Astrocyte (in vitro differentiated cells and primary cell): Measurements from ENCODE around the gene RPE65. TPM values are rescaled to one million over a fixed set of nuclear protein-coding genes. Genes with fewer than 3 reads are reported as not detected.

ENCODE experiments used
- DNase-seq: peaks from one replicate; pipeline ENCODE4 v3.0.0-alpha.2; 2010; ENCODE audit warnings: low read depth
- FAIRE-seq: peaks from 2 replicates; lab custom pipeline; 2011; peaks lifted over from hg19 to GRCh38; lab: Jason Lieb, UNC
- H2AFZ ChIP-seq: 2 replicates; pipeline ENCODE4 v1.6.0; 2012; ENCODE audit warnings: low read depth, low read length, inconsistent platforms
- H3K27ac ChIP-seq: 2 replicates; pipeline ENCODE4 v1.5.1; 2011; ENCODE audit warnings: low read depth, low read length, inconsistent platforms
- H3K27me3 ChIP-seq: 2 replicates; pipeline ENCODE4 v1.6.0; 2011; ENCODE audit warnings: low read length, inconsistent platforms; ENCODE audit not compliant: insufficient read depth
- H3K36me3 ChIP-seq: 2 replicates; pipeline ENCODE4 v1.5.1; 2011; ENCODE audit warnings: low read length, inconsistent platforms; ENCODE audit not compliant: insufficient read depth
- H3K4me1 ChIP-seq: 2 replicates; pipeline ENCODE4 v1.5.1; 2011; ENCODE audit warnings: low read length, inconsistent platforms; ENCODE audit not compliant: insufficient read depth
- H3K4me2 ChIP-seq: 2 replicates; pipeline ENCODE4 v1.6.0; 2012; ENCODE audit warnings: low read length, inconsistent platforms
- H3K4me3 ChIP-seq: 2 replicates; pipeline ENCODE4 v1.5.1; 2011; ENCODE audit warnings: low read depth, mild to moderate bottlenecking, low read length, inconsistent platforms; ENCODE audit not compliant: insufficient read depth
- H3K79me2 ChIP-seq: 2 replicates; pipeline ENCODE4 v1.6.0; 2012; ENCODE audit warnings: mild to moderate bottlenecking, low read length, inconsistent platforms; ENCODE audit not compliant: insufficient read depth
- H3K9ac ChIP-seq: 2 replicates; pipeline ENCODE4 v1.6.0; 2012; ENCODE audit warnings: mild to moderate bottlenecking, low read length, inconsistent platforms
- H3K9me3 ChIP-seq: 2 replicates; pipeline ENCODE4 v1.5.1; 2012; ENCODE audit warnings: low read depth, mild to moderate bottlenecking, low read length, inconsistent platforms; ENCODE audit not compliant: insufficient read depth
- H4K20me1 ChIP-seq: 2 replicates; pipeline ENCODE4 v1.6.0; 2012; ENCODE audit warnings: low read length, inconsistent platforms; ENCODE audit not compliant: insufficient read depth
- H3K27ac Mint-ChIP-seq: one replicate; pipeline ENCODE4 v1.8.0; 2021; ENCODE audit warnings: mild to moderate bottlenecking, mixed read lengths; ENCODE audit not compliant: unreplicated experiment
- H3K27me3 Mint-ChIP-seq: one replicate; pipeline ENCODE4 v1.8.0; 2021; ENCODE audit warnings: low read depth, mixed read lengths; ENCODE audit not compliant: unreplicated experiment
- H3K36me3 Mint-ChIP-seq: one replicate; pipeline ENCODE4 v1.8.0; 2021; ENCODE audit warnings: low read depth, mixed read lengths; ENCODE audit not compliant: unreplicated experiment
- H3K4me1 Mint-ChIP-seq: one replicate; pipeline ENCODE4 v1.8.0; 2021; ENCODE audit warnings: low read depth, mixed read lengths; ENCODE audit not compliant: unreplicated experiment
- H3K4me3 Mint-ChIP-seq: one replicate; pipeline ENCODE4 v1.8.0; 2021; ENCODE audit warnings: mild to moderate bottlenecking, moderate library complexity, mixed read lengths; ENCODE audit not compliant: unreplicated experiment
- H3K9me3 Mint-ChIP-seq: one replicate; pipeline ENCODE4 v1.8.0; 2021; ENCODE audit warnings: mild to moderate bottlenecking, mixed read lengths; ENCODE audit not compliant: unreplicated experiment
- EZH2 ChIP-seq: IDR thresholded peaks from 2 replicates; pipeline ENCODE4 v1.6.1; 2012; ENCODE audit warnings: mild to moderate bottlenecking, low read length, inconsistent platforms; ENCODE audit not compliant: insufficient read depth
- total RNA-seq: library from RNA; stranded (reverse); gene quantifications from 2 replicates; pipeline ENCODE4 v1.2.1, GENCODE V29; 2021
- TF ChIP-seq, protein P1 (sequence below): IDR thresholded peaks from 2 replicates; pipeline ENCODE4 v1.5.1; 2011; ENCODE audit warnings: low read depth, mild to moderate bottlenecking, inconsistent platforms, low read length, moderate library complexity; ENCODE audit not compliant: insufficient read depth

Gene RPE65
- total RNA-seq, 1 donor from 2014 or later: 0.27 TPM

DNA sequence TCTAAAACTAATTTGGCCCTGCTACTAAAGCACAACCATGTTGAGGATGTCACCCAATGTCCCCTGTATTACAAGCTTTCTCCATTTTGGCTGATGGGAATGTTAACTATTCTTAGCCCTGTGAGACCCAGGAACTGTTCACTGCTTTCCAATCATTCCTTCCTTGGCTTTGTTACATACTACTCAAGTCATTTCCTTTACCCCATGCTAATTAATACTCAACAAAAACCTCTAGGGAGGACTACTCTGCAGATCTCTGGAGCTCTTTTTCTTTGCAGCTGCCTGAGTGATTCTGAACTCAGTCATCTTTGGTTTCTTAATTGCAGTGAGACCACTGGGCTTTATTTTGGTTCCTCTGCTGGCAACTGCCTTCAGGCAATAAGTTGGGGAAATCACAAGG, 23.3 kb upstream of the RPE65 start:
- no peaks in the 10 kb centered on the region for H4K20me1 ChIP-seq
- no peaks in the 10 kb centered on the region for H3K27me3 ChIP-seq
- H3K36me3 ChIP-seq: peaks cover 2% of the 10 kb centered on the region
- Mint-ChIP-seq H3K4me3 (no peak overlapping the region), H3K27me3 (no peaks in the 10 kb centered on the region), H3K27ac (no peak overlapping the region), H3K36me3 (no peaks in the 10 kb centered on the region), H3K9me3 (no peaks in the 10 kb centered on the region), H3K4me1 (no peaks in the 10 kb centered on the region)
- no peak overlapping the region for H2AFZ ChIP-seq
- H3K4me3 ChIP-seq: no peak overlapping the region
- TF ChIP-seq EZH2: no peak
- H3K27ac ChIP-seq: no peak overlapping the region
- no peak overlapping the region for H3K9ac ChIP-seq
- H3K9me3 ChIP-seq: no peaks in the 10 kb centered on the region
- no peak overlapping the region for H3K4me2 ChIP-seq
- FAIRE-seq (no peak), DNase-seq (no peak)
- no peaks in the 10 kb centered on the region for H3K79me2 ChIP-seq
- no peaks in the 10 kb centered on the region for H3K4me1 ChIP-seq

DNA sequence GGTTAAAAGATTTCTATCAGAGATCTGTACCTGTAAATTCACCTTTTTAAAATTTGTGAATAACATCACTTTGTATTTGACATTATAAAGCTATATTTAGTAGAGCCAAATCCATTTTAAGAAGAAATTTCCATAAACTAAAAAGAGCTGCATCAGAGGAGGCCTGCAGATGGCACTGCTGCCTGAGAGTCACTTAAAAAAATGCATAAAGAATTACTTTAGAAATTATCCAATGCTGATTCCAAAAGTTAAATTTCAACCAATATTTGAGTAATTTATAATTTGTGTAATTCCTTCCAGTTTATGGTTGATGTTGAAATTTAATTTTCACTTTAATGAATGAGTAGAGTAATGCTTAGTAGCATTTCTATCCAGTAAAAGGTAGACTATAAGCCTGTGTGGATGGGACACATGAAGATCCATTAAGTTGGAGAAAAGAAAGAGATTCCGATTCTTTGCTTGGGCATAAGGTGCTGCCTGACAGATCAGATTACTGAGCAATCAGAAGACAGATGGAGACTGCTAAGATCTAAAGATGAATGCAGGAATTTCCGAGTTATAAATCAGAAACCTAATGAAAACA, 20.7 kb upstream of the RPE65 start:
- H3K27ac Mint-ChIP-seq: no peak overlapping the region
- no peaks in the 10 kb centered on the region for H3K79me2 ChIP-seq
- H2AFZ ChIP-seq: no peak overlapping the region
- no peak overlapping the region for H3K4me3 Mint-ChIP-seq
- H3K4me2 ChIP-seq: no peak overlapping the region
- DNase-seq: no peak
- H4K20me1 ChIP-seq: no peaks in the 10 kb centered on the region
- no peak overlapping the region for H3K9ac ChIP-seq
- no peaks in the 10 kb centered on the region for H3K4me1 Mint-ChIP-seq
- H3K4me3 ChIP-seq: no peak overlapping the region
- H3K4me1 ChIP-seq: no peaks in the 10 kb centered on the region
- no peaks in the 10 kb centered on the region for H3K9me3 ChIP-seq
- no peaks in the 10 kb centered on the region for H3K9me3 Mint-ChIP-seq
- H3K27me3 Mint-ChIP-seq: no peaks in the 10 kb centered on the region
- H3K27me3 ChIP-seq: no peaks in the 10 kb centered on the region
- TF ChIP-seq, protein P1, sequence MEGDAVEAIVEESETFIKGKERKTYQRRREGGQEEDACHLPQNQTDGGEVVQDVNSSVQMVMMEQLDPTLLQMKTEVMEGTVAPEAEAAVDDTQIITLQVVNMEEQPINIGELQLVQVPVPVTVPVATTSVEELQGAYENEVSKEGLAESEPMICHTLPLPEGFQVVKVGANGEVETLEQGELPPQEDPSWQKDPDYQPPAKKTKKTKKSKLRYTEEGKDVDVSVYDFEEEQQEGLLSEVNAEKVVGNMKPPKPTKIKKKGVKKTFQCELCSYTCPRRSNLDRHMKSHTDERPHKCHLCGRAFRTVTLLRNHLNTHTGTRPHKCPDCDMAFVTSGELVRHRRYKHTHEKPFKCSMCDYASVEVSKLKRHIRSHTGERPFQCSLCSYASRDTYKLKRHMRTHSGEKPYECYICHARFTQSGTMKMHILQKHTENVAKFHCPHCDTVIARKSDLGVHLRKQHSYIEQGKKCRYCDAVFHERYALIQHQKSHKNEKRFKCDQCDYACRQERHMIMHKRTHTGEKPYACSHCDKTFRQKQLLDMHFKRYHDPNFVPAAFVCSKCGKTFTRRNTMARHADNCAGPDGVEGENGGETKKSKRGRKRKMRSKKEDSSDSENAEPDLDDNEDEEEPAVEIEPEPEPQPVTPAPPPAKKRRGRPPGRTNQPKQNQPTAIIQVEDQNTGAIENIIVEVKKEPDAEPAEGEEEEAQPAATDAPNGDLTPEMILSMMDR: peak; percentile 65
- TF ChIP-seq EZH2: no peak
- no peaks in the 10 kb centered on the region for H3K36me3 ChIP-seq
- no peak overlapping the region for H3K27ac ChIP-seq
- no peaks in the 10 kb centered on the region for H3K36me3 Mint-ChIP-seq
- FAIRE-seq: no peak

DNA sequence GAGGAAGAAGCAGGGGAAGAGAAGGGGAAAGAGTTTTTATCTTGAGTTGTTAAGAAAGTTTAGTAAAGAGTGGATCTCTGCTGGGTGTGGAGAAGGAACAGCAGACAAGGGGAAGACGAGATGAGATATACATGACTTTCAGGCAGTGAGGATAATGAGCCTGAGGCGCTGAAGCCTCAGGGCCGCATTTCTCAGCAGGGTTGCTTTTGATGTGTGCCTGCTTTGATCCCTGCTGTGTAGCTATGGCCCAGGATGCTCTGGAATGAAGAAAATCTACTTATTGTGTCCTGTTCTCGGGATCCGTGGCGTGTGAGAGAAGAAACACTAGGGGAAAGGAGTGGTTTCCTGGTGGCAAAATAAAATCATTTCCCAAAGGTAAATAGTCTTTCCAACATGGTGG, 15.1 kb upstream of the RPE65 start:
- no peaks in the 10 kb centered on the region for H3K27me3 Mint-ChIP-seq
- DNase-seq (no peak), FAIRE-seq (no peak)
- Histone ChIP-seq H3K4me3 (no peak overlapping the region), H3K36me3 (no peaks in the 10 kb centered on the region), H3K79me2 (no peaks in the 10 kb centered on the region), H3K27ac (no peak overlapping the region), H3K4me1 (no peaks in the 10 kb centered on the region), H4K20me1 (no peaks in the 10 kb centered on the region), H2AFZ (no peak overlapping the region), H3K9me3 (no peaks in the 10 kb centered on the region), H3K27me3 (no peaks in the 10 kb centered on the region), H3K4me2 (no peak overlapping the region), H3K9ac (no peak overlapping the region)
- no peak for TF ChIP-seq EZH2
- TF ChIP-seq, protein P1: no peak
- no peak overlapping the region for H3K27ac Mint-ChIP-seq
- H3K4me3 Mint-ChIP-seq: no peak overlapping the region
- no peaks in the 10 kb centered on the region for H3K4me1 Mint-ChIP-seq
- H3K36me3 Mint-ChIP-seq: no peaks in the 10 kb centered on the region
- H3K9me3 Mint-ChIP-seq: peaks cover 4% of the 10 kb centered on the region
